Measurements from ENCODE around the gene CCL27. TPM values are rescaled to one million over a fixed set of nuclear protein-coding genes. Genes with fewer than 3 reads are reported as not detected.

CCL27 gene
- total RNA-seq, 1 experiment from 2014 or later, result not detected

DNA sequence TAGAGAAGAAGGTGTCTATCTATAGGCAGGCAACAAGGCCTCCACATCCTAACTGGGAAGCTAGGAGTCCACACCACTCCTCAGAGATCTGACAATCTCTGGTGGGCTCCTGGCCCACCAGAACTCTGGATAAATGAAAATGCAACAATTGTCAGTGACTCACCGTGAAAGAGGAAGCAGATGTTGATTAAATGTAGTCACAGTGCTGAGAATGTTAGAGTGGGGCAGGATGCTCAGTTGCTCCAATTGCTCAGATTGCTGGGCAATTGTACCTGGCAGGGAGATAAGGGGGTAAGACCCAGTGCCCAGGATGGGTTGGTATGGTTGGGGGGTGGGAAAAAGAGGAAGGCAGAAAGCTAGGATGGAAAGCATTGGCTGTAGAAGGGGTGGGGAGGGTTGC, 24.3 kb upstream of the CCL27 start:
- Mint-ChIP-seq H3K36me3 (ENCODE audit: insufficient read depth, unreplicated experiment) (no peaks in the 10 kb centered on the region), H3K27me3 (ENCODE audit: insufficient read depth, unreplicated experiment) (no peaks in the 10 kb centered on the region), H3K27ac (ENCODE audit: unreplicated experiment) (no peak overlapping the region), H3K9me3 (ENCODE audit: unreplicated experiment) (no peaks in the 10 kb centered on the region), H3K4me3 (ENCODE audit: unreplicated experiment) (no peak overlapping the region), H3K4me1 (ENCODE audit: low read depth, unreplicated experiment) (peaks cover 6% of the 10 kb centered on the region)
- ChIA-PET POLR2A (no interaction called here), CTCF (interaction anchor here (0.8 to 2.1 kb wide), 2 partner anchors 15 to 16 kb away, joined by 3 to 10 read pairs; no protein-coding TSS in a partner anchor)
- intact Hi-C loops (cut with micrococcal nuclease; ENCODE audit: unreplicated experiment), result no loop called here
- Histone ChIP-seq H3K27me3 (replicated peaks; ENCODE audit: control insufficient read depth, insufficient read depth, low read length) (no peaks in the 10 kb centered on the region), H3K4me3 (ENCODE audit: low read depth, low read length) (no peak overlapping the region), H3K36me3 (ENCODE audit: control insufficient read depth, insufficient read depth, low read length) (no peaks in the 10 kb centered on the region), H3K9me3 (no peaks in the 10 kb centered on the region), H3K4me1 (peaks cover 4% of the 10 kb centered on the region; the same call in 1 of the 2 replicates)
- BruUV-seq (replicated peaks), result no TSS peak
- no peak for DNase-seq
- TF ChIP-seq, protein P1, sequence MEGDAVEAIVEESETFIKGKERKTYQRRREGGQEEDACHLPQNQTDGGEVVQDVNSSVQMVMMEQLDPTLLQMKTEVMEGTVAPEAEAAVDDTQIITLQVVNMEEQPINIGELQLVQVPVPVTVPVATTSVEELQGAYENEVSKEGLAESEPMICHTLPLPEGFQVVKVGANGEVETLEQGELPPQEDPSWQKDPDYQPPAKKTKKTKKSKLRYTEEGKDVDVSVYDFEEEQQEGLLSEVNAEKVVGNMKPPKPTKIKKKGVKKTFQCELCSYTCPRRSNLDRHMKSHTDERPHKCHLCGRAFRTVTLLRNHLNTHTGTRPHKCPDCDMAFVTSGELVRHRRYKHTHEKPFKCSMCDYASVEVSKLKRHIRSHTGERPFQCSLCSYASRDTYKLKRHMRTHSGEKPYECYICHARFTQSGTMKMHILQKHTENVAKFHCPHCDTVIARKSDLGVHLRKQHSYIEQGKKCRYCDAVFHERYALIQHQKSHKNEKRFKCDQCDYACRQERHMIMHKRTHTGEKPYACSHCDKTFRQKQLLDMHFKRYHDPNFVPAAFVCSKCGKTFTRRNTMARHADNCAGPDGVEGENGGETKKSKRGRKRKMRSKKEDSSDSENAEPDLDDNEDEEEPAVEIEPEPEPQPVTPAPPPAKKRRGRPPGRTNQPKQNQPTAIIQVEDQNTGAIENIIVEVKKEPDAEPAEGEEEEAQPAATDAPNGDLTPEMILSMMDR (IDR thresholded peaks at IDR 0.05; ENCODE audit: insufficient read depth in 1 of 2, low read depth in 1 of 2, low read length in 1 of 2, severe bottlenecking in 1 of 2, unreplicated experiment in 1 of 2), result no peak

DNA sequence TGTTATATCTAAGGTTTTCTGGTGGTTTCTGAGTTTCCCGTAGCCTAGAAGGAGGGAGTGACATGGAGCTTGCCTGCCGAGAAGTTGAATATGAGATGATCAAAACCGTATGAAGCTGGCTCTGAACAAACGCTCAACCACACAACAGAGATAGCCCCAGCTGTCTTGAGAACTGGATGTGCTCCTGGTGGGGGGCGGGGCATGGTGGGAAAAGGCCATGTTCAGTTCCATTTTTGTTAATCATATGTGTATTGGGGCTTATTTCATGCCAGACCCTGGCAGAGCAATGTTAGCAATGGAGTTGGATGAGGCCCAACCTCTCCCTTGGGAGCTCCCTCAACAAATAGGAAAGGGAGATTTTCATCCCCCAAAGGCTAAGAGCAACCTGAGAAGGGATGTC, 23.8 kb upstream of the CCL27 start:
- H3K27me3 ChIP-seq (replicated peaks; ENCODE audit: control insufficient read depth, insufficient read depth, low read length), result no peaks in the 10 kb centered on the region
- H3K36me3 ChIP-seq (ENCODE audit: control insufficient read depth, insufficient read depth, low read length), result no peaks in the 10 kb centered on the region
- H3K4me3 ChIP-seq (ENCODE audit: low read depth, low read length), result no peak overlapping the region
- Mint-ChIP-seq H3K36me3 (ENCODE audit: insufficient read depth, unreplicated experiment) (no peaks in the 10 kb centered on the region), H3K4me1 (ENCODE audit: low read depth, unreplicated experiment) (peaks cover 6% of the 10 kb centered on the region), H3K27me3 (ENCODE audit: insufficient read depth, unreplicated experiment) (no peaks in the 10 kb centered on the region), H3K27ac (ENCODE audit: unreplicated experiment) (no peak overlapping the region), H3K9me3 (ENCODE audit: unreplicated experiment) (no peaks in the 10 kb centered on the region), H3K4me3 (ENCODE audit: unreplicated experiment) (no peak overlapping the region)
- BruUV-seq (replicated peaks), result no TSS peak
- intact Hi-C loops (cut with micrococcal nuclease; ENCODE audit: unreplicated experiment), result no loop called here
- no peaks in the 10 kb centered on the region for H3K9me3 ChIP-seq
- ChIA-PET POLR2A (no interaction called here), CTCF (interaction anchor here (2.1 kb wide), 1 partner anchor 16 kb away, joined by 10 read pairs; no protein-coding TSS in a partner anchor)
- no peak for DNase-seq
- TF ChIP-seq, protein P1 (IDR thresholded peaks at IDR 0.05; ENCODE audit: insufficient read depth in 1 of 2, low read depth in 1 of 2, low read length in 1 of 2, severe bottlenecking in 1 of 2, unreplicated experiment in 1 of 2), result no peak
- peaks cover 4% of the 10 kb centered on the region; the same call in 1 of the 2 replicates for H3K4me1 ChIP-seq

DNA sequence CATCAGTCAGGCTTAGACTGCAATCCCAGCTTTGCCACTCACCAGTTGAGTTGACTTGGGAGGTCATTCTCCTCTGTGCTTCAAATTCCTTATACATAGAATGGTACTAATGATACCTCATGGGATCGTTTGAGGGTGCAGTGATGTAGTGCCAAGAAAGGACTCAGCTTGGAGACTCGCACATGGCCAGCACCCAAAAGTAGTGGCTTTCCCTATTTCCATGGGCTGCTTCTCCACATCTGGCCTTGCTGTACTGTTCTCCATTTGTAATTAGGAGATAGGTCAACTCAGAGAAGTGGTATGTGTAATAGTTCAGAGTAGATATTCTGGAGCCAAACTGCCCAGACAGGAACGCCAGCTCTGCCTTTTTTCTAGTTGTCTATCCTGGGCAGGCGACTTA, 23.1 kb upstream of the CCL27 start:
- no peaks in the 10 kb centered on the region for H3K27me3 Mint-ChIP-seq (ENCODE audit: insufficient read depth, unreplicated experiment)
- TF ChIP-seq, protein P1 (IDR thresholded peaks at IDR 0.05; ENCODE audit: insufficient read depth in 1 of 2, low read depth in 1 of 2, low read length in 1 of 2, severe bottlenecking in 1 of 2, unreplicated experiment in 1 of 2), result no peak
- peaks cover 4% of the 10 kb centered on the region; the same call in 1 of the 2 replicates for H3K4me1 ChIP-seq
- no peak overlapping the region for H3K27ac Mint-ChIP-seq (ENCODE audit: unreplicated experiment)
- no peaks in the 10 kb centered on the region for H3K36me3 Mint-ChIP-seq (ENCODE audit: insufficient read depth, unreplicated experiment)
- H3K36me3 ChIP-seq (ENCODE audit: control insufficient read depth, insufficient read depth, low read length), result no peaks in the 10 kb centered on the region
- no peaks in the 10 kb centered on the region for H3K9me3 ChIP-seq
- no TSS peak for BruUV-seq (replicated peaks)
- intact Hi-C loops (cut with micrococcal nuclease; ENCODE audit: unreplicated experiment), result no loop called here
- no peaks in the 10 kb centered on the region for H3K9me3 Mint-ChIP-seq (ENCODE audit: unreplicated experiment)
- CTCF ChIA-PET, result interaction anchor here (2.1 kb wide), 1 partner anchor 17 kb away, joined by 10 read pairs; no protein-coding TSS in a partner anchor
- no peak overlapping the region for H3K4me3 Mint-ChIP-seq (ENCODE audit: unreplicated experiment)
- H3K4me1 Mint-ChIP-seq (ENCODE audit: low read depth, unreplicated experiment), result peaks cover 6% of the 10 kb centered on the region
- H3K27me3 ChIP-seq (replicated peaks; ENCODE audit: control insufficient read depth, insufficient read depth, low read length), result no peaks in the 10 kb centered on the region
- DNase-seq, result no peak
- POLR2A ChIA-PET, result no interaction called here
- no peak overlapping the region for H3K4me3 ChIP-seq (ENCODE audit: low read depth, low read length)

Data from Caco-2 (cell line).